GM12865 (cell line): ENCODE measurements around the gene IL13.

Source experiments
- DNase-seq: peaks from one replicate; pipeline ENCODE4 v3.0.0; 2010; ENCODE audit warnings: low read depth
- H3K4me3 ChIP-seq: 2 replicates; pipeline ENCODE4 v1.5.1; 2011; ENCODE audit warnings: mild to moderate bottlenecking, low read depth, low read length, control low read depth
- TF ChIP-seq, protein P1 (sequence below): IDR thresholded peaks from 2 replicates; pipeline ENCODE4 v1.5.1; 2011; ENCODE audit warnings: low read length, control low read depth, low read depth, inconsistent platforms; ENCODE audit not compliant: insufficient read depth; ENCODE audit errors: missing control alignments

Gene IL13

GRCh38 chr5:132657676-132658380 lies at the start of gene IL13:
Gene IL13, plus strand, starts transcription at chr5:132658173. Its CDS starts 14 bp downstream, at chr5:132658187.
- TF ChIP-seq, protein P1, sequence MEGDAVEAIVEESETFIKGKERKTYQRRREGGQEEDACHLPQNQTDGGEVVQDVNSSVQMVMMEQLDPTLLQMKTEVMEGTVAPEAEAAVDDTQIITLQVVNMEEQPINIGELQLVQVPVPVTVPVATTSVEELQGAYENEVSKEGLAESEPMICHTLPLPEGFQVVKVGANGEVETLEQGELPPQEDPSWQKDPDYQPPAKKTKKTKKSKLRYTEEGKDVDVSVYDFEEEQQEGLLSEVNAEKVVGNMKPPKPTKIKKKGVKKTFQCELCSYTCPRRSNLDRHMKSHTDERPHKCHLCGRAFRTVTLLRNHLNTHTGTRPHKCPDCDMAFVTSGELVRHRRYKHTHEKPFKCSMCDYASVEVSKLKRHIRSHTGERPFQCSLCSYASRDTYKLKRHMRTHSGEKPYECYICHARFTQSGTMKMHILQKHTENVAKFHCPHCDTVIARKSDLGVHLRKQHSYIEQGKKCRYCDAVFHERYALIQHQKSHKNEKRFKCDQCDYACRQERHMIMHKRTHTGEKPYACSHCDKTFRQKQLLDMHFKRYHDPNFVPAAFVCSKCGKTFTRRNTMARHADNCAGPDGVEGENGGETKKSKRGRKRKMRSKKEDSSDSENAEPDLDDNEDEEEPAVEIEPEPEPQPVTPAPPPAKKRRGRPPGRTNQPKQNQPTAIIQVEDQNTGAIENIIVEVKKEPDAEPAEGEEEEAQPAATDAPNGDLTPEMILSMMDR: no peak
- DNase-seq: no peak
- no peak within 1 kb of the TSS for H3K4me3 ChIP-seq

DNA sequence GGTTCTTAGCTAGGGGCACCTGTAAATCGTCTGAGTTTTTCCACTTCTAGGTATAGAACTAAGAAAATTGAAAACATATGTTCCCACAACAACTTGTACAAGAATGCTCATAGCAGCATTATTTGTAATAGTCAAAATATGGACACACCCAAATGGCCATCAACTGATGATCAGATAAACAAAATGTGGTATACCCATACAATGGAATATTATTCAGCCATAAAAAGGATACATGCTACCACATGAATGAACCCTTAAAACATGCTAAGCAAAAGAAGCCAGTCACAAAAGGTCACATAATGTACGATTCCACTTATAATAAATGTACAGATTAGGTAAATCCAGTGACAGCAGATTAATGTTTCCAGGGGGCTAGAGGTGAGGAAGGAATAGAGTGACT lies 46.0 kb upstream of the IL13 start:
- TF ChIP-seq, protein P1: no peak
- no peak overlapping the region for H3K4me3 ChIP-seq
- DNase-seq: no peak

DNA sequence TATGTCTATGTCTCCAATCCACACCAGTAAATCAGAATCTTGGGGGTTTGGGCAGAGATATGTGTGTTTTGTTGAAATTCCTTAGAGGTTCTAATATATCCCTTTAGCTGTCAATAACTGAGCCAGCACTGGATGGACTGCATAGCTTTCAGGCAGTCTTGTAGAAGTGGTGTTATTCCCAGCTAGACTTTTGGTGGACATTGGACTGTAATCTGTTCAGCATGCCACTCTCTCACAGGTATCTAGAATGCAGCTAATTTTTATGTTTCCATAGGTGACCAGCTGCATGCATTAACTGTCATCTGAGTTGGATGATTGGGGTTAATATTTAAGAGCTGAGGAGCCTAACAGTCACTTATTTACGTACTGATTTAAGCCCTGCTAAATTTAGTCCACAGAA lies 45.1 kb upstream of the IL13 start:
- TF ChIP-seq, protein P1: no peak

GRCh38 chr5:132621699-132622098 lies 36.3 kb upstream of the IL13 start:
- DNase-seq: no peak
- TF ChIP-seq, protein P1: no peak
- H3K4me3 ChIP-seq: no peak overlapping the region

More for the DNA sequence above, 45.1 kb upstream of the IL13 start:
- no peak for DNase-seq
- H3K4me3 ChIP-seq: no peak overlapping the region

- no peak for DNase-seq
- no peak overlapping the region for H3K4me3 ChIP-seq
- TF ChIP-seq, protein P1: no peak
Measured at GRCh38 chr5:132622608-132623007, 35.4 kb upstream of the IL13 start.

- no peak for DNase-seq
- TF ChIP-seq, protein P1: no peak
- H3K4me3 ChIP-seq: no peak overlapping the region
Measured at GRCh38 chr5:132627470-132627869, 30.5 kb upstream of the IL13 start.

DNA sequence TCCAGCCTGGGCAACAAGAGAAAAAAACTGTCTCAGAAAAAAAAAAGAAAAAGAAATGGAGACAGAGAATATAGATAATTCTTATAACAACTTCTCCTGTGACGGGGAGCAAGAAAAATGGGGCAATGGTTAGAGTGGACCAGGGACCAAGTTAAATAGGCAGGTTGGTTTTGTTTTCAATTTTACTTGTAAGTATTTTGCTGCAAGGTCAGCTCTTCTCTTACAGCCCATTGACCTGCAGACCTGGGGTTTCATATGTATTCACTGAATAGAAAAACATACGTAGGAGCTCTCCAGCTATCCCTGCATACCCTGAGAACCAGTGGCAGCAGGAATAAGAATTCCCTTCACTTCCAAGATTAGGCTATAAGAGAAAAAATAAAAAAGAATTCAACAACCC lies 29.2 kb upstream of the IL13 start:
- TF ChIP-seq, protein P1: no peak
- H3K4me3 ChIP-seq: no peak overlapping the region
- DNase-seq: peak; percentile 46
